Inferior parietal cortex (tissue), 1 donor: Measurements from ENCODE around the gene CLEC17A.
"Not testable (repeated sequence)": the region's sequence is repeated elsewhere in the genome, so short reads cannot be mapped to it uniquely, and the experiment has no call there.

Experiments used
- DNase-seq: peaks from one replicate; pipeline ENCODE4 v3.0.0-alpha.2; 2016; ENCODE audit errors: extremely low spot score

Gene CLEC17A, protein sequence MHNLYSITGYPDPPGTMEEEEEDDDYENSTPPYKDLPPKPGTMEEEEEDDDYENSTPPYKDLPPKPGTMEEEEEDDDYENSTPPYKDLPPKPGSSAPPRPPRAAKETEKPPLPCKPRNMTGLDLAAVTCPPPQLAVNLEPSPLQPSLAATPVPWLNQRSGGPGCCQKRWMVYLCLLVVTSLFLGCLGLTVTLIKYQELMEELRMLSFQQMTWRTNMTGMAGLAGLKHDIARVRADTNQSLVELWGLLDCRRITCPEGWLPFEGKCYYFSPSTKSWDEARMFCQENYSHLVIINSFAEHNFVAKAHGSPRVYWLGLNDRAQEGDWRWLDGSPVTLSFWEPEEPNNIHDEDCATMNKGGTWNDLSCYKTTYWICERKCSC

GRCh38 chr19:14582894-14583340, at the start of gene CLEC17A:
Gene CLEC17A (plus strand): TSS chr19:14583084. CDS start chr19:14583161, 77 bp downstream.
- no peak for DNase-seq

DNA sequence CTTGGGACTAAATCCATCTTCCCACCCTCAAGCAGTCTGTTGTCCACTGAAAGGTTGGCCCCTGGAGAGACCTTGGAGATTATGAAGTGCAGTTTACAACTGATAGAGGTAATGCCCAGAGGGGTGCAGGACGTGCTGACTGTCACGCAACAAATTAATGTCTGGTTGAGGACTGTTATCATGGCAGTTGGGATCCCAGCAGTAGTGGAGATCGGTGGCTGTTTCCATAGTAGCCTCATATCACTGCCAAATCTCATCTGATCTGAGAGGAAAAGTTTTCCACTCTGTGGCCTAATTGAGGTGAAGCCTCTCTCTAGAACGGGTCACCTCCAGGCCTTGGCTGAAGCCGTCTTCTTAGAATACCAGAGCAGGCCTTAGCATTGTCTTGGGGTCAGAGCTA, 49.4 kb upstream of the CLEC17A start:
- no peak for DNase-seq

- no peak for DNase-seq
Measured at GRCh38 chr19:14536926-14537692, 45.8 kb upstream of the CLEC17A start.

GRCh38 chr19:14540741-14541525, 42.0 kb upstream of the CLEC17A start:
- no peak for DNase-seq

DNA sequence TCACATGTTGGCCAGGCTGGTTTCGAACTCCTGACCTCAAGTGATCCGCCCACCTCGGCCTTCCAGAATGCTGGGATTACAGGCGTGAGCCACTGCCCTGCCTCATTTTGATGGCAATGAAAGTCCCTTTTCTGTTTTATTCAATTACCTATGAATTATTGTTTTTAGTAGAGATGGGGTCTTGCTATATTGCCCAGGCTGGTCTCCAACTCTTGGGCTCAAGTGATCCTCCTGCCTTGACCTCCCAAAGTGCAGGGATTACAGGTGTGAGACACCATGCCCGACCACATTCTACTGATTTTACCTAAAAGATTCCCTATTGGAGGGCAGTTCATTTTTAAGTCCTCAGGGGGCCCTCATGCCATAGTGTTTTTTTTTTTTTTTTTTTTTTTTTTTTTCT, 40.9 kb upstream of the CLEC17A start:
- DNase-seq = not testable (repeated sequence)

DNA sequence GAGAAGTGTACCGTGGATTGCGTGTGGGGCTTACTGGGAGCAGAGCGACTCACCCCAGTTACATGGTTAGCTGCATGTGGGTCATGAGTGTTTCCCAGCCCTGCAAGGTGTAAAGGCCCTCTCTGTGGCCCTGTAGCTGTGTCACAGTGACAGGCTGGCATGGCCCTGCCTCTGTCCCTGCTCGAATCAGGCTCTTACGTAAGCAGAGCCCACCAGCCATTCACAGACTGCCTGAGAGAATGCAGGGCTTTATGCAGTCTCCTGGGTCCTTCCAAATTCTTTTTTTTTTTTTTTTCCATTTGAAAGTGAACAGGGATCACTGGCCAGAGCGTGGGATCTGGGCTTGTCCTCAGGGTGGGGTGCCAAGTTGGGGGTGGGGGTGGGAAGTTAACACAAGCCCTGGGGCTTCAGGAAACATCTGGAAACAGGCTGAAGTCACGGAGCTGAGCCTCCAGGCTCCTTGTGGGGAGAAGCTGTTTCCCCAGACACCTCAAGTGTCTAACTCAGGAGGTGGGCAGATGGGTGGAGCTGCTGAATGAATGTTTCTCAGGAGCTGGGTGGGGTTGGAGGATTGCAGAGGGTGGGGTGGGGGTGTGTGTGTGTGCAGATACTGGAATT, 40.1 kb upstream of the CLEC17A start:
- no peak for DNase-seq

DNA sequence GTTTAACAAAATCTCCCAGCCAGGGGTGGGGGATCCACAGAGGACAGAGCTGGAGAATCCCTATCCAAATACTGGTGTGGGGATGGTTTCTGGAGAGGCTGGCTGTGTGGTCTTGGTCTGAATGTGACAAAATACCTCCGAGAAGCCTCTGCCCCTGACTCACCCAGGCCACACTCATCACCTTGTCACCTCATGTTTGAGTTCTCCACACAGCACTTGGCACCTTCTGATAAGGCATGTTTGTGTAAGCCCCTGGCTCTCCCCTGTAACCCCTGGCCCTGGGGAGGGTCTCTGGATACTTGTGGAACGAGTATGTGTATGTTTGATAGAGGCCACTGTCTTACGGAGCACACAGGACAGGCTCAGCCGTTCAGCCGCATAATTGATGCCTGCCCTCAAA, 38.8 kb upstream of the CLEC17A start:
- DNase-seq = no peak

- DNase-seq = peak; percentile 80
Measured at GRCh38 chr19:14544977-14545715, 37.7 kb upstream of the CLEC17A start.

DNA sequence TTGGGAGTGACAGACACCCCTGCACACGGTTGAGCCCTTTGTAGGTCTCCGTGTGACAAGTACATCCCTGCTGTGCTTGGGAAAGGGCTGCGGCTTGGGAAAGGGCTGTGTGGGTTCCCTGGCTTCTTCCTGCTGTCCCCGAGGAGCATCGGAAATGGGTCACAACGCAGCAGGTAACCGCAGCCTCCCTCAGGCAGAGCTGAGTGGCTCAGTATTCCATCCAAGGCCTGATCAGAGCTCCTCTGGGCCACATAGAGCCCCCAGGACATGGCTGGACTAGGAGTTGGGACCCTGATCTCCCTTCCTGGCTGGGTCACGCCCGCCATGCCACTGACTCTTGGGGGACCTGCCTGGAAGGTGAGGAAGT, 37.2 kb upstream of the CLEC17A start:
- no peak for DNase-seq

- DNase-seq = no peak
Measured at GRCh38 chr19:14550201-14550754, 32.6 kb upstream of the CLEC17A start.

GRCh38 chr19:14551134-14552005, 31.5 kb upstream of the CLEC17A start:
- DNase-seq = not testable (repeated sequence)

DNA sequence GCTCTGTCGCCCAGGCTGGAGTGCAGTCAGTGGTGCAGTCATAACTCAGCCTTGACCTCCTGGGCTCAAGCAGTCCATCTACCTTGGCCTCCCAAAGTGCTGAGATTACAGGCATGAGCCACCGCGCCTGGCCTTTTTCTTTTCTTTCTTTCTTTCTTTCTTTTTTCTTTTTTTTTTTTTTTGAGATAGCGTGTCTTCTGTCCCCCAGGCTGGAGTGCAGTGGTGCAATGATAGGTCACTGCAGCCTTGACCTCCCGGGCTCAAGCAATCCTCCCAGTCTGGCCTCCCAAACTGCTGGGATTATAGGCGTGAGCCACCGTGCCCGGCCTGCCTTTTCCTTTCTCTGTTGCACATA, 30.9 kb upstream of the CLEC17A start:
- not testable (repeated sequence) for DNase-seq

DNA sequence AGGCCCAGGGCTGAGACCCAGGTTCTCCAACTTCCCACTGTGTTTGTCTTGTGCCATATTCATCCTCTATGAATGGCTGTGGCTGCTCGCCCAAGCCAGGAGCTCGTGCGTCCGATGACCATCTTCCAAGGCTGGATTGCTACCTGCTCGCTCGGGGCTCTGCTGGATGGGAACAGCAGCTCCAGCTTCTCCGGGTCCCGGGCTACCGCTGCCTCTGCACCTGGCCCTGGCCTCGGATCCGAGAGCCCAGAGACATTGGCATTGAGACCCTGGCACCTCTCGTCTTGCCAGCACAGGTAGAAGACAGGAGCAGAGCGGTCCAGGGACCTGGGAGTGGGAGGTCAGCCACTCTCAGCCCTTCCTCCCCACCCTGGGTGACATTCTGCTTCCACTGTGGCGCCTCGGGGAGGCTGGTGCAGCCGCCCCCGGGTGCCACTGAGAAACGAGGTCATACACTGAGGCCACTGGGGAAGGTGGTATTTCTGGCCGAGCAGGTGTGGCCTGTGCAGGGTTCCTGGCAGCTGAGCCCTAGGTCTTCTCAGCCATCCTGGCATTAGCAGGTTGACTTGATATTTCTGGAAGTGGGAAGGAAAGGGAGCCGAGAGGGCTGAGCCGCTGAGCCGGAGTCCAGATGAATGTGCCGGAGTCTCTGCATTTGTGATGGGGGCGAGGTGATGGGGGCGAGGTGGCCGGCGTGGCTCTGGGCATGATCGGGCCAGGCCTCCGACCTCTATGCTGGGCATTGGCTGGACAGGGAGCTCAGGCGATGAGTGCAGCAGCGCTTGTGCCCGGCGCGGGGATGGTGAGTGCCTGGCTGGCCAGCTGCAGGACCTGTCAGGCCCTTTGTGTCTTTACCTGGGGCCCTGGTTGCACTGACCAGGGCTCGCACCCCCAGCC, 29.6 kb upstream of the CLEC17A start:
- no peak for DNase-seq

DNA sequence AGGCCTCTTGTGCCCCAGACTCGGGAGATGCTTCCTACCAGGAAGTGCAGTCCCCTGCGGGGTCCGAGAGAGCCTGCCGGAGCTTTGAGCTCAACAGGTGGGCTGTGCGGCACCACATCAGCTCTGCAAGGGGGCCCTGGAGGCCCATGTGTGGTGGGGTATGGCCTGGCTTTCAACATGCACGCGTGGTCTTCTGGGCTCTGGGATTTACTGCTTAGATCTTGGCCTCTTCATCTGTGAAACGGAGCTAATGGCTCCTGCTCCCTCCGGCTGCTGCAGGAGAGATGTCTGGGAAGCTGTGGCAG, 29.0 kb upstream of the CLEC17A start:
- DNase-seq = no peak

GRCh38 chr19:14554382-14554812, 28.5 kb upstream of the CLEC17A start:
- no peak for DNase-seq

- no peak for DNase-seq
Measured at GRCh38 chr19:14555918-14556661, 26.8 kb upstream of the CLEC17A start.

GRCh38 chr19:14556662-14557188, 26.2 kb upstream of the CLEC17A start:
- DNase-seq = peak; percentile 77
